ENCODE data around the gene CDH23.

The CDH23 gene

GRCh38 chr10:71516890-71517289 is 120.2 kb downstream of the CDH23 start:
- H3K36me3 ChIP-seq (ENCODE audit: control insufficient read depth, insufficient read depth, low read length): no peaks in the 10 kb centered on the region
- no peaks in the 10 kb centered on the region for H3K27me3 ChIP-seq (ENCODE audit: control insufficient read depth, insufficient read depth, low read length)
- TF ChIP-seq, protein P1, sequence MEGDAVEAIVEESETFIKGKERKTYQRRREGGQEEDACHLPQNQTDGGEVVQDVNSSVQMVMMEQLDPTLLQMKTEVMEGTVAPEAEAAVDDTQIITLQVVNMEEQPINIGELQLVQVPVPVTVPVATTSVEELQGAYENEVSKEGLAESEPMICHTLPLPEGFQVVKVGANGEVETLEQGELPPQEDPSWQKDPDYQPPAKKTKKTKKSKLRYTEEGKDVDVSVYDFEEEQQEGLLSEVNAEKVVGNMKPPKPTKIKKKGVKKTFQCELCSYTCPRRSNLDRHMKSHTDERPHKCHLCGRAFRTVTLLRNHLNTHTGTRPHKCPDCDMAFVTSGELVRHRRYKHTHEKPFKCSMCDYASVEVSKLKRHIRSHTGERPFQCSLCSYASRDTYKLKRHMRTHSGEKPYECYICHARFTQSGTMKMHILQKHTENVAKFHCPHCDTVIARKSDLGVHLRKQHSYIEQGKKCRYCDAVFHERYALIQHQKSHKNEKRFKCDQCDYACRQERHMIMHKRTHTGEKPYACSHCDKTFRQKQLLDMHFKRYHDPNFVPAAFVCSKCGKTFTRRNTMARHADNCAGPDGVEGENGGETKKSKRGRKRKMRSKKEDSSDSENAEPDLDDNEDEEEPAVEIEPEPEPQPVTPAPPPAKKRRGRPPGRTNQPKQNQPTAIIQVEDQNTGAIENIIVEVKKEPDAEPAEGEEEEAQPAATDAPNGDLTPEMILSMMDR (IDR thresholded peaks at IDR 0.05): no peak
- no peaks in the 10 kb centered on the region for H3K9me3 ChIP-seq (ENCODE audit: control insufficient read depth, low read length)
- peak overlapping the region; percentile 25 for H3K27ac ChIP-seq
- H2AFZ ChIP-seq: peak overlapping the region; percentile 5
- no peaks in the 10 kb centered on the region for H3K79me2 ChIP-seq
- peaks cover 45% of the 10 kb centered on the region for H3K4me1 ChIP-seq
- no peak overlapping the region for H3K9ac ChIP-seq
- no peak overlapping the region for H3K4me2 ChIP-seq (ENCODE audit: low read length)
- H3K4me3 ChIP-seq (ENCODE audit: low read depth, low read length): no peak overlapping the region

DNA sequence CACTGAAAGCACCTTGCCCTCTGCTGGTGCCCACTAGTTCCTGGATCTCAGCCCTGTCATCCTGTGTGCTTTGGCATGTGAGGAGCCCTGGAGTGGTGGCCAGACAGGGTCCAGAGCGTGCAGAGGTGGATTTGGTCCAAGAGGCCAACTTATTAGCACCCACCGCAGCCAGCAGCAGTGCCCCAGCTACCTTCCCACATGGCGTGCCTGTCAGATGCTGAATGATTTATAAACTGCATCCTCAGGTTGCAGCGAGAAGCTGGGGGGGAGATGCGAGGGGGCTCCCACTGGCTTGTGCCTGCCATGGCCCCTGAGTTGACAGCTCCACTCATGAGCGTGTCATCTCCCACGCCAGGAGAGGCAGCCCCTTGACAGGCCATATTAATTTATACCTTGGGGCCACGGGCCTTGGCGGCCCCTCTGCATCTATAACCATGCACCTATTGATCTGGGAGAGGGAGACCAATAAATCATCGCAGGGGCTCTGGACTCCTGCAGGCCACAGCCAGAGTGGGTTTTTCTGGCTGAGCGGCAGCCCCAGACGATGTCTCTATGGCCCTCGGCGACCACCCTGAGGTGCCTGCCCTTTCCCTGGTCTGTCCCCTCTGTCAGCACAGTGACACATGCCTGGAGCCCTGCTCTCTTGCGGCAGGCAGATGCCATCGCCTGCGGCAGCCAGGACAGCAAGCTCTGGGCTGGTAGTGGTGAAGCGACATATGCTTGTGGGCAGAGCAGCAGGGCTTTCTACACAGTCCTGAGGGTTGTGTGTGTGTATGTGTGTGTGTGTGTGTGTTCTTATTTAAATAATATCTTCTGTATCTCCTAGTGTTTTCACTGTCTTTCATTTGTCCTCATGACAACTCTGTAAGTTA is 120.8 kb downstream of the CDH23 start:
- TF ChIP-seq, protein P1 (IDR thresholded peaks at IDR 0.05): no peak
- H3K36me3 ChIP-seq (ENCODE audit: control insufficient read depth, insufficient read depth, low read length): no peaks in the 10 kb centered on the region
- no peaks in the 10 kb centered on the region for H3K9me3 ChIP-seq (ENCODE audit: control insufficient read depth, low read length)
- no peaks in the 10 kb centered on the region for H3K79me2 ChIP-seq
- no peak overlapping the region for H3K9ac ChIP-seq
- no peaks in the 10 kb centered on the region for H3K27me3 ChIP-seq (ENCODE audit: control insufficient read depth, insufficient read depth, low read length)
- peak overlapping the region; percentile 25 for H3K27ac ChIP-seq
- peak overlapping the region; percentile 5 for H2AFZ ChIP-seq
- peaks cover 38% of the 10 kb centered on the region for H3K4me1 ChIP-seq
- H3K4me2 ChIP-seq (ENCODE audit: low read length): no peak overlapping the region
- no peak overlapping the region for H3K4me3 ChIP-seq (ENCODE audit: low read depth, low read length)

GRCh38 chr10:71520042-71520441 is 123.3 kb downstream of the CDH23 start:
- TF ChIP-seq, protein P1 (IDR thresholded peaks at IDR 0.05): no peak
- no peak overlapping the region for H3K9ac ChIP-seq
- no peak overlapping the region for H2AFZ ChIP-seq

GRCh38 chr10:71521504-71522441 is 125.1 kb downstream of the CDH23 start:
- Histone ChIP-seq H3K9ac (no peak overlapping the region), H3K4me1 (peaks cover 10% of the 10 kb centered on the region), H3K27me3 (ENCODE audit: control insufficient read depth, insufficient read depth, low read length) (no peaks in the 10 kb centered on the region), H3K4me2 (ENCODE audit: low read length) (no peak overlapping the region), H2AFZ (no peak overlapping the region), H3K9me3 (ENCODE audit: control insufficient read depth, low read length) (no peaks in the 10 kb centered on the region), H3K4me3 (ENCODE audit: low read depth, low read length) (no peak overlapping the region), H3K79me2 (no peaks in the 10 kb centered on the region), H3K27ac (no peak overlapping the region), H3K36me3 (ENCODE audit: control insufficient read depth, insufficient read depth, low read length) (no peaks in the 10 kb centered on the region)
- TF ChIP-seq, protein P1 (IDR thresholded peaks at IDR 0.05): no peak

More at GRCh38 chr10:71520042-71520441, 123.3 kb downstream of the CDH23 start:
- Histone ChIP-seq H3K27ac (no peak overlapping the region), H3K4me1 (peaks cover 15% of the 10 kb centered on the region), H3K9me3 (ENCODE audit: control insufficient read depth, low read length) (no peaks in the 10 kb centered on the region), H3K27me3 (ENCODE audit: control insufficient read depth, insufficient read depth, low read length) (no peaks in the 10 kb centered on the region), H3K4me2 (ENCODE audit: low read length) (no peak overlapping the region), H3K36me3 (ENCODE audit: control insufficient read depth, insufficient read depth, low read length) (no peaks in the 10 kb centered on the region), H3K79me2 (no peaks in the 10 kb centered on the region), H3K4me3 (ENCODE audit: low read depth, low read length) (no peak overlapping the region)
